Tibial nerve (tissue), 4 donors: ENCODE results near the gene TNRC18. TPM values are rescaled to one million over a fixed set of nuclear protein-coding genes. Genes with fewer than 3 reads are reported as not detected.

Experiments used
- DNase-seq, 2 donors: peaks; one replicate each; pipeline ENCODE4 v3.0.0-alpha.2; 2019; ENCODE audit warnings: low spot score in 2 of 2
- H3K27ac ChIP-seq, 4 donors: fragments of 200-600 bp; sonication (generic) in 3 of 4; one replicate each; pipeline ENCODE4 v1.5.1; 2017 to 2019; ENCODE audit warnings: mild to moderate bottlenecking in 1 of 4
- H3K27me3 ChIP-seq, 2 donors: fragments of 200-600 bp; sonication (generic) in 1 of 2; one replicate each; pipeline versions ENCODE4 v1.5.1 to v1.6.0; 2017 to 2019
- H3K36me3 ChIP-seq, 3 donors: fragments of 200-600 bp; sonication (generic); one replicate each; pipeline ENCODE4 v1.5.1; 2018 to 2019
- H3K4me1 ChIP-seq, 4 donors: fragments of 200-600 bp; sonication (generic) in 3 of 4; one replicate each; pipeline ENCODE4 v1.5.1; 2017 to 2019
- H3K4me3 ChIP-seq, 4 donors: fragments of 200-600 bp; sonication (generic) in 3 of 4; one replicate each; pipeline ENCODE4 v1.5.1; 2017 to 2019; ENCODE audit warnings: mild to moderate bottlenecking in 1 of 4, moderate library complexity in 1 of 4
- H3K9me3 ChIP-seq, 4 donors: fragments of 200-600 bp; sonication (generic) in 3 of 4; one replicate each; pipeline ENCODE4 v1.5.1; 2017 to 2019
- EP300 ChIP-seq, 2 donors: sonication (generic); formaldehyde crosslinking; IDR thresholded peaks; one replicate each; pipeline ENCODE4 v1.6.1; 2017; ENCODE audit warnings: antibody characterized with exemption in 2 of 2, mild to moderate bottlenecking in 1 of 2
- POLR2A ChIP-seq, 2 donors: fragments of 450-650 bp; IDR thresholded peaks; one replicate each; pipeline ENCODE4 v1.6.1; 2017; ENCODE audit warnings: antibody characterized with exemption in 2 of 2, mild to moderate bottlenecking in 2 of 2, moderate library complexity in 2 of 2
- WGBS, 2 donors: methylation state at CpG; one replicate each; pipeline ENCODE4 v1.1.5; 2018; 5-methylcytosine and 5-hydroxymethylcytosine counted together
- total RNA-seq, 4 donors: library from RNA; depleted of rRNA; stranded (reverse); fragments of >200 nt; gene quantifications; one replicate each; pipeline ENCODE4 v1.1.0, GENCODE V29; 2016
- TF ChIP-seq, protein P1 (sequence below), 5 experiments: fragments of 200-600 bp in 3 of 5; fragments of 450-650 bp in 2 of 5; sonication (generic) in 3 of 5; IDR thresholded peaks; one replicate each; pipeline ENCODE4 v1.5.1; 2016 to 2019; ENCODE audit warnings: antibody characterized with exemption in 5 of 5, mild to moderate bottlenecking in 3 of 5, moderate library complexity in 2 of 5

Gene TNRC18
- total RNA-seq, 4 donors from 2014 or later = 76.9 to 241 (median 147) TPM

DNA sequence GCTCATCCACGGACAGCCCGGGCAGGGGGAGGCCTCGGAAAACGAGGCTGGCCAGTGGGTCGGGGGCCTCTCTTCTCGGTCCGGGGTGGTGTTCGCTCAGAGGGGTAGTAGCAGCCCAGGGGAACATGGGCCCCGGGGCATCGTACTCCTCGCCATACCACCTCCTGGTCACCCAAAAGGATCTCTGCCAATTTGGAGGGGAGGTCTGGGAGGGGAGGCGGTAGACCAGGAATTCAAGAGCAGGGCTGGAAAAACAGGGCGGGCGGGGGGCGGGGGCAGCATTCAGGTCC, 73.5 kb downstream of the TNRC18 start:
- 59 to 82% methylated on average over 13 to 15 of the region's 15 CpGs for WGBS, 2 donors
- Histone ChIP-seq H3K4me1 (peaks cover 0 to 34% (median 7%) of the 10 kb centered on the region in 4 donors), H3K9me3 (no peaks in the 10 kb centered on the region), H3K27me3 (no peaks in the 10 kb centered on the region), H3K4me3 (no peak overlapping the region), H3K27ac (no peak overlapping the region), H3K36me3 (peaks cover 0 to 90% (median 8%) of the 10 kb centered on the region in 3 donors)
- no peak for TF ChIP-seq POLR2A (IDR thresholded peaks at IDR 0.05)
- TF ChIP-seq EP300 (IDR thresholded peaks at IDR 0.05) = no peak
- DNase-seq = no peak

DNA sequence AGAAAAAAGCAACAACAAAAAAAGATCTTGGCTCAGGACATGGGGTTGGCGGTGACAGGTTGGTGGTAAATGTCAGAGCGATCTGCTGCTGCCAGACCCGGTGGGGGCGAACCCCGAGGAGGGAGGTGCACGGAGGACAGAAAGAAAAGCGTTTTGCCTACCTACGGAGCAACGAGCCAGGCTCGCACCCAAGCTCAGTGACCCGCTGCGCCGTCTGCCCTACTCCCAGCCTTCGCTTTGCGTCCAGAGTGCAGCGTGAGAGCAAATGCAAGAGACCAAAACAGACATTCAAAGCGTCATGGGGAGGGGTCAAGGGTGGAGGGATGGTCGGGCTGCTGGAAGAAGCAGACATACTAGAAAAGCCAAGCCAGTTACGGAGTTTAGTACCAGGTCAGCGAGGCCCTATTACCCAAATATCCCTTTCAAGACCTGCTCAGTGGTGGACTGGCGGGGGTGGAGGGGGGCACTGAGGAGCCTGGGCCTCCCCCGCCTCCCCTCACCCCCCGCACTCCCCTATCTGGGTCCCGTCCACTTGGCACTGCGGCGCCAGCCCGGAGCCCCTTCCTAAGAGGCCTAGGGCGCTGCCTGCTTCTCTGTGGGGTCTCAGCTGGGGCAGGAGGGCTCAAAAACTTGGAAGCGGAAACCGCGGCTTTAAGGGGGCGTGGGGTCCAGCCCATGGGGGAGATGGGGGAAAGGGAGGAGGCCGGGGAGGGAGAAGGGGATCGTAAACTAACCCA, 74.0 kb downstream of the TNRC18 start:
- Histone ChIP-seq H3K27me3 (no peaks in the 10 kb centered on the region), H3K36me3 (peaks cover 0 to 94% (median 13%) of the 10 kb centered on the region in 3 donors), H3K4me1 (peaks cover 0 to 29% (median 2%) of the 10 kb centered on the region in 4 donors), H3K9me3 (peaks cover 0 to 3% (median 0%) of the 10 kb centered on the region in 4 donors), H3K27ac (no peak overlapping the region), H3K4me3 (no peak overlapping the region)
- 70 to 73% methylated on average over 29 to 34 of the region's 34 CpGs for WGBS, 2 donors
- no peak for DNase-seq
- TF ChIP-seq, protein P1, sequence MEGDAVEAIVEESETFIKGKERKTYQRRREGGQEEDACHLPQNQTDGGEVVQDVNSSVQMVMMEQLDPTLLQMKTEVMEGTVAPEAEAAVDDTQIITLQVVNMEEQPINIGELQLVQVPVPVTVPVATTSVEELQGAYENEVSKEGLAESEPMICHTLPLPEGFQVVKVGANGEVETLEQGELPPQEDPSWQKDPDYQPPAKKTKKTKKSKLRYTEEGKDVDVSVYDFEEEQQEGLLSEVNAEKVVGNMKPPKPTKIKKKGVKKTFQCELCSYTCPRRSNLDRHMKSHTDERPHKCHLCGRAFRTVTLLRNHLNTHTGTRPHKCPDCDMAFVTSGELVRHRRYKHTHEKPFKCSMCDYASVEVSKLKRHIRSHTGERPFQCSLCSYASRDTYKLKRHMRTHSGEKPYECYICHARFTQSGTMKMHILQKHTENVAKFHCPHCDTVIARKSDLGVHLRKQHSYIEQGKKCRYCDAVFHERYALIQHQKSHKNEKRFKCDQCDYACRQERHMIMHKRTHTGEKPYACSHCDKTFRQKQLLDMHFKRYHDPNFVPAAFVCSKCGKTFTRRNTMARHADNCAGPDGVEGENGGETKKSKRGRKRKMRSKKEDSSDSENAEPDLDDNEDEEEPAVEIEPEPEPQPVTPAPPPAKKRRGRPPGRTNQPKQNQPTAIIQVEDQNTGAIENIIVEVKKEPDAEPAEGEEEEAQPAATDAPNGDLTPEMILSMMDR (IDR thresholded peaks at IDR 0.05) = no peak
- TF ChIP-seq POLR2A (IDR thresholded peaks at IDR 0.05) (no peak), EP300 (IDR thresholded peaks at IDR 0.05) (no peak)

DNA sequence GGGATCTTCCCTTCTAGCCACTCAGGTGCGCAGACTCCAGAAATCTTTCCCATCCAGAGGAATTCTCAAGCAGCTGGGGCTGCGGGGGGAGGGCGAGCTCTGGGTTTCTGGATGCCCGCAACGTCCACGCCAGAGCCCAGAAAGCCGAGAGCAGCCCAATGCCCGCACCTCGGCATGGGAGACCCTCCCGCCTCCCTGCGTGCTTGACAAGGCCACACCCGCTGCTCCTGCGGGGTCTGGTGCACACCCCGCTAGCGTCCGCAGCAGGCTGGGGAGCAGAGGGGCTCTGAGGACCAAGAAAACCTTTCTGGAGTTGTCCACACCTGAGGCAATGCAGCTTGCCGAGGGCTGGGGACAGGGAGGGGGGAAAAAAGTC, 74.6 kb downstream of the TNRC18 start:
- Histone ChIP-seq H3K4me1 (peaks cover 0 to 23% (median 0%) of the 10 kb centered on the region in 4 donors), H3K36me3 (peaks cover 6 to 97% (median 19%) of the 10 kb centered on the region in 3 donors), H3K27me3 (no peaks in the 10 kb centered on the region), H3K27ac (no peak overlapping the region), H3K4me3 (no peak overlapping the region), H3K9me3 (peaks cover 0 to 9% (median 0%) of the 10 kb centered on the region in 4 donors)
- 82 to 83% methylated on average over 17 of the region's 17 CpGs for WGBS, 2 donors
- no peak for TF ChIP-seq EP300 (IDR thresholded peaks at IDR 0.05)
- TF ChIP-seq, protein P1 (IDR thresholded peaks at IDR 0.05) = no peak
- TF ChIP-seq POLR2A (IDR thresholded peaks at IDR 0.05) = no peak
- no peak for DNase-seq

DNA sequence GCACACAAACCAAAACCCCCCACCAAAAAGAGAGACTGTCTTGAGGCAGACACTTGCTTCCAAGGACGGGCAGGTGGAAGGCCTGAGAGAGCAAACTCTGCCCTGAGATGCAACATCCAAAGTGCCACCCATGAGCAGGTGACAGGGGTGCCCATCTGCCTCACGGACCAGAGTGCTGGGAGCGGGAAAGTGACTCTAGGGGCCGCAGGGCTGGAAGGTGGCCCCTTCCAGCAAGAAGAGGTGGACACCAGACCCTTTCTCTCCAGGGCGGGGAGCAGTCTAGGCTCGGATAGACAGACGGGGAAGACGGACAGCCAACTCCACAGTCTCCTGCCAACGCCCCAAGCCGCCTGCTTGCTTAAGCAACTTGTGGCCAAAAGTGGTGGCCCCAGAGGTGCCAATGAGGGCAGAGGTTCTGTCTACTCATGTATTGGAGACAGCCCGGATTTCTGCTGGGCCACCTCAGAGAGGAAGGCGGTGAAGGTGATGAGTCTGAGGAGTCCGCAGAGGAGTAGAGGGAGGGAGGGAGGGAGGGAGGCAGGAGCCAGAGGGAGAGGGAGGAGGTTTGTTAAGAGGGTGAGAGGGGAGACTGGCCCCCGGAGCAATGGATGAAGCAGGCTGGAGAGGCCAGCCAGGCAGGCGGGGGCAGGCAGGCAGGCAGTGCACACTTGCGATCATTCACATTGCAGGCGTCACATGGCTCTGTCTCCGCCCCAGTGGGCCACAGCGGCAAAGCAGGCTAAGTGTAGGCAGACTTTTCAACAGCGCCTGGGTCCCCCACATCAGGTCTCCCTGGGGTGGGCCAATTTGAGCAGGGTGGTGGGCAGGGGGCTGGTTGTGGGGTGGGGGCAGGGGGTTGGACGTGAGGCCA, 75.3 kb downstream of the TNRC18 start:
- no peak overlapping the region for H3K27ac ChIP-seq

DNA sequence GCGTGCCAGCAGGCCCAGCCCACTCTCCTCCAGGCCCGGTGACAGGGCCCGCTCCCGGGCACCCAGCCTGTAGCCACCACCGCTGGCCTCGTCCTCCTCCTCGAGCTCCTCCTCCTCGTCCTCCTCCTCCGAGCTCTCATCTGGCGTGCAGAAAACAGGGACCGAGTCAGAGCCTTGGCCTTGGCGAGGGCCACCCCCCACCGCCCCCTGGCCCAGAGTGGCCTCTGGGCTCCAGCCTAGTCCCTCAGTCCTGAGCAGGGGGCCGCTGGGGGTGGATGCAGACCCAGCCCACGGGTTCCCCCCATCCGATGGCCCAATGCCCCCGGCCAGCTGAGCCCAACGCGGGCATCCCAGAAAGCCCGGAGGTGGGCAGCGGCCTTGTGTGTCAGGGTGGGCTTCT, 78.0 kb downstream of the TNRC18 start:
- Histone ChIP-seq H3K36me3 (peaks cover 10 to 99% (median 40%) of the 10 kb centered on the region in 3 donors), H3K4me1 (peaks cover 0 to 12% (median 0%) of the 10 kb centered on the region in 4 donors), H3K27me3 (no peaks in the 10 kb centered on the region), H3K4me3 (no peak overlapping the region), H3K27ac (no peak overlapping the region), H3K9me3 (peaks cover 0 to 41% (median 0%) of the 10 kb centered on the region in 4 donors)
- TF ChIP-seq EP300 (IDR thresholded peaks at IDR 0.05) (no peak), POLR2A (IDR thresholded peaks at IDR 0.05) (no peak)
- TF ChIP-seq, protein P1 (IDR thresholded peaks at IDR 0.05) = no peak
- DNase-seq = no peak
- WGBS, 2 donors = 96 to 98% methylated on average over 20 to 21 of the region's 21 CpGs

More for the DNA sequence above, 75.3 kb downstream of the TNRC18 start:
- H3K36me3 ChIP-seq = peaks cover 7 to 97% (median 25%) of the 10 kb centered on the region in 3 donors
- peaks cover 0 to 17% (median 0%) of the 10 kb centered on the region in 4 donors for H3K4me1 ChIP-seq
- H3K27me3 ChIP-seq = no peaks in the 10 kb centered on the region
- 85 to 87% methylated on average over 21 of the region's 21 CpGs for WGBS, 2 donors
- no peak overlapping the region for H3K4me3 ChIP-seq
- peaks cover 0 to 16% (median 0%) of the 10 kb centered on the region in 4 donors for H3K9me3 ChIP-seq
- TF ChIP-seq POLR2A (IDR thresholded peaks at IDR 0.05) = no peak
- TF ChIP-seq, protein P1 (IDR thresholded peaks at IDR 0.05) = no peak
- TF ChIP-seq EP300 (IDR thresholded peaks at IDR 0.05) = no peak
- no peak for DNase-seq
